HL-60 (cell line): Measurements from ENCODE around the gene ZNF416.
A peak's percentile ranks its signal among the peaks of the same experiment; 100 is the strongest.

Experiments
- DNase-seq, 2 experiments: peaks; one replicate each; pipeline ENCODE4 v3.0.0-alpha.2; 2010 to 2020; ENCODE audit warnings: low read depth in 1 of 2, low spot score in 1 of 2
- H3K27ac ChIP-seq: fragments of 250-450 bp; sonication (Bioruptor Pico); replicated peaks from 2 replicates; pipeline ENCODE4 v1.5.1; 2020; ENCODE audit warnings: mild to moderate bottlenecking, moderate library complexity
- H3K27me3 ChIP-seq: fragments of 250-450 bp; sonication (Bioruptor Pico); 2 replicates; pipeline ENCODE4 v1.5.1; 2021; ENCODE audit warnings: mild to moderate bottlenecking, moderate library complexity; ENCODE audit not compliant: insufficient read depth, poor library complexity, severe bottlenecking
- H3K4me3 ChIP-seq: replicated peaks from 2 replicates; pipeline ENCODE4 v1.5.1; 2011; ENCODE audit warnings: mild to moderate bottlenecking, control low read depth, low read length; ENCODE audit not compliant: insufficient read depth
- GABPA ChIP-seq: IDR thresholded peaks from 2 replicates; pipeline ENCODE4 v1.6.1; 2012; ENCODE audit warnings: low read depth
- POLR2AphosphoS5 ChIP-seq: IDR thresholded peaks from 2 replicates; pipeline ENCODE4 v1.6.1; 2012; ENCODE audit warnings: low read depth
- SPI1 ChIP-seq: IDR thresholded peaks from 2 replicates; pipeline ENCODE4 v1.6.1; 2012; ENCODE audit warnings: low read depth, mild to moderate bottlenecking, borderline replicate concordance
- TF ChIP-seq, protein P1 (sequence below): IDR thresholded peaks from 2 replicates; pipeline ENCODE4 v1.6.1; 2012; ENCODE audit warnings: low read depth; ENCODE audit not compliant: insufficient replicate concordance
- TF ChIP-seq, protein P2 (sequence below): IDR thresholded peaks from one replicate; pipeline ENCODE4 v1.5.1; 2011; ENCODE audit warnings: low read length, control low read depth, inconsistent platforms; ENCODE audit not compliant: insufficient read depth

ZNF416 gene

DNA sequence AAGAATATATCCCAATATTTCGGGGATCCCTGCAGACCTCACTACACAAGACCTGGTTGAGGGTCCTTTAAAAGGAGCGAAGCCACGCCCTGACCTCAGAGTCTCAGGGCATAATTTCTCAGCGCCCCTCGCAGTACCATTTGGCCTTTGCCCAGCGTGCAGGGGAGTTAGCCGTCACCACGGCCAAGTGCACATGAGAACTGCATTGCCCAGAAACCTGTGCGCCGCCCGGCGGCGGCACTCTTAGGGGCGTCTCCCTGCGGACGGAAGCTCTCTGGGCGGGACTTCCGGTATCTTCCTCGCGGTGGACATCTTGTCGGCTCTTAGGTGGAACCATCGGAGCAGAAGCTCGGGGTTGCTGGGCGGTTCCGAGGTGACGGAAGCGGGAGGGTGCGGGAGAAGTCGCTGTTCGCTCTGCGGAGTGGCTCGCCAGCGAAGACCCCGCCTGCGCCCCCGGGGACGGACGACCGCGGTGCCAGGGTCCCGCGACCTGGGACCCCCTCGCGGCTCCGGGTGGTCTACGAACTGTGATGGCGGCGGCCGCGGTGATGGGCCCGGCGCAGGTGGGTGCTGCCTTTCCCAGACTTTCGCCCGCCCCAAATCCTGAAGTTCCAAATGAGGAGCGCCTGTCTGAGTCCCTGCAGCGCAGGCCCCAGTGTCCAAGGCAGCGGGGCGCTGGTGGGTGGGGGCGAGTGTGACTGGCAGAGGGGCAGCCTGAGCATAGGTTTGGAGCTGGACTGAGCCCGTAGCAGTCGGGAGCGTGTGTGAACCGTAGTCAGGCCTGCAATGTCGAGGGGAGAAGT is 35.4 kb upstream of the ZNF416 start, which contains the start of gene ZNF134:
ZNF134 (plus strand) TSS at position 302 of the 803 bp plus-strand sequence. CDS start 5,227 bp downstream, outside the sequence.
- peak; percentile 91 to 95 for DNase-seq
- Histone ChIP-seq H3K27me3 (no peaks in the 10 kb centered on the region), H3K27ac (peak within 1 kb of the TSS; percentile 79), H3K4me3 (peak within 1 kb of the TSS; percentile 68)
- TF ChIP-seq GABPA (peak; percentile 93), POLR2AphosphoS5 (peak; percentile 50; the same call in 1 of the 2 replicates)
- TF ChIP-seq, protein P1, sequence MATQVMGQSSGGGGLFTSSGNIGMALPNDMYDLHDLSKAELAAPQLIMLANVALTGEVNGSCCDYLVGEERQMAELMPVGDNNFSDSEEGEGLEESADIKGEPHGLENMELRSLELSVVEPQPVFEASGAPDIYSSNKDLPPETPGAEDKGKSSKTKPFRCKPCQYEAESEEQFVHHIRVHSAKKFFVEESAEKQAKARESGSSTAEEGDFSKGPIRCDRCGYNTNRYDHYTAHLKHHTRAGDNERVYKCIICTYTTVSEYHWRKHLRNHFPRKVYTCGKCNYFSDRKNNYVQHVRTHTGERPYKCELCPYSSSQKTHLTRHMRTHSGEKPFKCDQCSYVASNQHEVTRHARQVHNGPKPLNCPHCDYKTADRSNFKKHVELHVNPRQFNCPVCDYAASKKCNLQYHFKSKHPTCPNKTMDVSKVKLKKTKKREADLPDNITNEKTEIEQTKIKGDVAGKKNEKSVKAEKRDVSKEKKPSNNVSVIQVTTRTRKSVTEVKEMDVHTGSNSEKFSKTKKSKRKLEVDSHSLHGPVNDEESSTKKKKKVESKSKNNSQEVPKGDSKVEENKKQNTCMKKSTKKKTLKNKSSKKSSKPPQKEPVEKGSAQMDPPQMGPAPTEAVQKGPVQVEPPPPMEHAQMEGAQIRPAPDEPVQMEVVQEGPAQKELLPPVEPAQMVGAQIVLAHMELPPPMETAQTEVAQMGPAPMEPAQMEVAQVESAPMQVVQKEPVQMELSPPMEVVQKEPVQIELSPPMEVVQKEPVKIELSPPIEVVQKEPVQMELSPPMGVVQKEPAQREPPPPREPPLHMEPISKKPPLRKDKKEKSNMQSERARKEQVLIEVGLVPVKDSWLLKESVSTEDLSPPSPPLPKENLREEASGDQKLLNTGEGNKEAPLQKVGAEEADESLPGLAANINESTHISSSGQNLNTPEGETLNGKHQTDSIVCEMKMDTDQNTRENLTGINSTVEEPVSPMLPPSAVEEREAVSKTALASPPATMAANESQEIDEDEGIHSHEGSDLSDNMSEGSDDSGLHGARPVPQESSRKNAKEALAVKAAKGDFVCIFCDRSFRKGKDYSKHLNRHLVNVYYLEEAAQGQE: no peak
- TF ChIP-seq, protein P2, sequence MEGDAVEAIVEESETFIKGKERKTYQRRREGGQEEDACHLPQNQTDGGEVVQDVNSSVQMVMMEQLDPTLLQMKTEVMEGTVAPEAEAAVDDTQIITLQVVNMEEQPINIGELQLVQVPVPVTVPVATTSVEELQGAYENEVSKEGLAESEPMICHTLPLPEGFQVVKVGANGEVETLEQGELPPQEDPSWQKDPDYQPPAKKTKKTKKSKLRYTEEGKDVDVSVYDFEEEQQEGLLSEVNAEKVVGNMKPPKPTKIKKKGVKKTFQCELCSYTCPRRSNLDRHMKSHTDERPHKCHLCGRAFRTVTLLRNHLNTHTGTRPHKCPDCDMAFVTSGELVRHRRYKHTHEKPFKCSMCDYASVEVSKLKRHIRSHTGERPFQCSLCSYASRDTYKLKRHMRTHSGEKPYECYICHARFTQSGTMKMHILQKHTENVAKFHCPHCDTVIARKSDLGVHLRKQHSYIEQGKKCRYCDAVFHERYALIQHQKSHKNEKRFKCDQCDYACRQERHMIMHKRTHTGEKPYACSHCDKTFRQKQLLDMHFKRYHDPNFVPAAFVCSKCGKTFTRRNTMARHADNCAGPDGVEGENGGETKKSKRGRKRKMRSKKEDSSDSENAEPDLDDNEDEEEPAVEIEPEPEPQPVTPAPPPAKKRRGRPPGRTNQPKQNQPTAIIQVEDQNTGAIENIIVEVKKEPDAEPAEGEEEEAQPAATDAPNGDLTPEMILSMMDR: no peak

GRCh38 chr19:57611113-57611512 is 32.4 kb upstream of the ZNF416 start:
- Histone ChIP-seq H3K4me3 (no peak overlapping the region), H3K27ac (no peak overlapping the region), H3K27me3 (no peaks in the 10 kb centered on the region)
- TF ChIP-seq SPI1: no peak
- TF ChIP-seq POLR2AphosphoS5: no peak
- DNase-seq: no peak

- no peak for DNase-seq
- no peak for TF ChIP-seq SPI1
- TF ChIP-seq POLR2AphosphoS5: no peak
- no peak for TF ChIP-seq GABPA
- TF ChIP-seq, protein P1: no peak
- TF ChIP-seq, protein P2: no peak
Measured at GRCh38 chr19:57606931-57607330, 28.2 kb upstream of the ZNF416 start.

GRCh38 chr19:57599761-57600383 is 21.2 kb upstream of the ZNF416 start, which contains the start of gene ZNF530:
Gene ZNF530, plus strand, starts transcription at chr19:57599885. Its CDS starts 4,461 bp downstream, at chr19:57604346.
- DNase-seq: peak; percentile 90 to 96
- Histone ChIP-seq H3K4me3 (peak within 1 kb of the TSS; percentile 99), H3K27me3 (no peaks in the 10 kb centered on the region), H3K27ac (peak within 1 kb of the TSS; percentile 78)
- TF ChIP-seq GABPA (peak; percentile 95), SPI1 (peak; percentile 38; the same call in 1 of the 2 replicates), POLR2AphosphoS5 (peak; percentile 86)
- TF ChIP-seq, protein P2: no peak
- TF ChIP-seq, protein P1: no peak

More at GRCh38 chr19:57606931-57607330, 28.2 kb upstream of the ZNF416 start:
- no peak overlapping the region for H3K27ac ChIP-seq
- H3K27me3 ChIP-seq: no peaks in the 10 kb centered on the region
- no peak overlapping the region for H3K4me3 ChIP-seq
